H1 (cell line): ENCODE results near the gene MYO5A. TPM values are rescaled to one million over a fixed set of nuclear protein-coding genes. Genes with fewer than 3 reads are reported as not detected.

Experiments
- CBX5 ChIP-seq: fragments of 300-800, 300-1000 bp; sonication (generic); IDR thresholded peaks from 2 replicates; pipeline ENCODE4 v1.7.1; 2016; ENCODE audit warnings: antibody characterized with exemption, low read length, low read depth
- CTBP2 ChIP-seq: IDR thresholded peaks from 2 replicates; pipeline ENCODE4 v1.7.0; 2011; ENCODE audit warnings: borderline replicate concordance, mild to moderate bottlenecking, moderate library complexity, mixed read lengths, low read length; ENCODE audit not compliant: insufficient read depth, insufficient read length
- EZH2 ChIP-seq: fragments of 200-600 bp; sonication (generic); IDR thresholded peaks from 2 replicates; pipeline ENCODE4 v1.7.1; 2012; ENCODE audit warnings: low read depth, mild to moderate bottlenecking, moderate library complexity, low read length, inconsistent platforms; ENCODE audit not compliant: severe bottlenecking
- GABPA ChIP-seq: IDR thresholded peaks from 2 replicates; pipeline ENCODE4 v1.6.1; 2011; ENCODE audit warnings: mild to moderate bottlenecking, low read length, moderate library complexity, borderline replicate concordance; ENCODE audit not compliant: insufficient read depth
- POLR2A ChIP-seq, 2 experiments: IDR thresholded peaks; 1 replicate in 1 of 2; 2 replicates in 1 of 2; pipeline ENCODE4 v1.6.1; 2011; ENCODE audit warnings: low read depth in 2 of 2, low read length in 2 of 2, mild to moderate bottlenecking in 2 of 2; ENCODE audit errors: control extremely low read depth in 1 of 2
- SAP30 ChIP-seq: fragments of 300-600 bp; sonication (generic); IDR thresholded peaks from 2 replicates; pipeline ENCODE4 v1.7.1; 2012; ENCODE audit warnings: low read length, moderate library complexity, mild to moderate bottlenecking, inconsistent platforms; ENCODE audit not compliant: insufficient read depth, insufficient replicate concordance
- SIX5 ChIP-seq: IDR thresholded peaks from 2 replicates; pipeline ENCODE4 v1.6.1; 2011; ENCODE audit warnings: mild to moderate bottlenecking, low read depth, low read length
- SP1 ChIP-seq: IDR thresholded peaks from 2 replicates; pipeline ENCODE4 v1.6.1; 2011; ENCODE audit warnings: low read depth, low read length
- polyA plus RNA-seq, 7 experiments: library from polyadenylated mRNA; depleted of rRNA in 3 of 7; stranded (reverse) in 5 of 7; unstranded in 2 of 7; fragments of >200 nt in 5 of 7; fragments of 200-250 nt in 2 of 7; gene quantifications; 1 replicate in 5 of 7; 2 replicates in 1 of 7; 4 replicates in 1 of 7; pipeline versions ENCODE4 v1.2.1 to v1.2.3, GENCODE V29; 2011 to 2013; ENCODE audit warnings: missing spikeins in 2 of 7, mixed read lengths in 2 of 7
- total RNA-seq: library from RNA; stranded (reverse); fragmentation: NEBNext Ultra II Directional; extraction: Animal tissue kit (Norgen Biotek cat#: 25700); gene quantifications from 2 replicates; pipeline ENCODE4 v1.2.1, GENCODE V29; 2021
- TF ChIP-seq, protein P1 (sequence below): IDR thresholded peaks from 2 replicates; pipeline ENCODE4 v1.6.1; 2012; ENCODE audit warnings: inconsistent platforms

The MYO5A gene
- total and polyA plus RNA-seq, 2 of the 8 experiments (the other 6 are each of a cell fraction or from before 2014, with no cell fraction given) = 11.4 to 24.7 TPM

DNA sequence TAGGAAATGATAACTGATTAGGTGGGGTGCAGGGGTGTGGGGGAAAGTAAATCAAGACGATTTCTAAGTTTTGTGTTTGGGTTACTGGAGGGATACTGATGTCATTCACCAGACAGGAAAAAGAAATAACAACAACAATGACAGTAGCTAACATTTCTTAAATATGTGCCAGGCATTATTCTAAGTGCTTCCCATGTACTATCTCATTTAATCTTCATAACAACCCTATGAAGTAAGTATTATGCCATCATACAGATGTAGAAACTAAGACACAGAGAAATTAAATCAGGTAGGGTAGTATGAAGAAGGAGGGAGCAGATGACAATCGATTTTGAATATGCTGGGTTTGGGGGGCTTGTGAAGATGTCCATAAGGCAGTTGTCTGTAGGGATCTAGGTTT is 13.3 kb downstream of the MYO5A start (continued):
- TF ChIP-seq POLR2A (IDR thresholded peaks at IDR 0.05; ENCODE audit: control extremely low read depth in 1 of 2, low read depth in 2 of 2, low read length in 2 of 2) (no peak), EZH2 (no peak), GABPA (no peak), SIX5 (no peak), SP1 (no peak), CTBP2 (no peak), CBX5 (no peak), SAP30 (no peak)
- TF ChIP-seq, protein P1, sequence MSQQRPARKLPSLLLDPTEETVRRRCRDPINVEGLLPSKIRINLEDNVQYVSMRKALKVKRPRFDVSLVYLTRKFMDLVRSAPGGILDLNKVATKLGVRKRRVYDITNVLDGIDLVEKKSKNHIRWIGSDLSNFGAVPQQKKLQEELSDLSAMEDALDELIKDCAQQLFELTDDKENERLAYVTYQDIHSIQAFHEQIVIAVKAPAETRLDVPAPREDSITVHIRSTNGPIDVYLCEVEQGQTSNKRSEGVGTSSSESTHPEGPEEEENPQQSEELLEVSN = no peak
